Esophagus muscularis mucosa (tissue), 3 donors: Measurements from ENCODE around the gene SLC36A1.

ENCODE experiments used
- CTCF ChIP-seq, 3 experiments: fragments of 200-600 bp in 2 of 3; fragments of 450-650 bp in 1 of 3; sonication (generic) in 2 of 3; IDR thresholded peaks; one replicate each; pipeline ENCODE4 v1.5.1; 2017 to 2019; ENCODE audit warnings: antibody characterized with exemption in 3 of 3, mild to moderate bottlenecking in 2 of 3, moderate library complexity in 1 of 3
- POLR2A ChIP-seq: fragments of 450-650 bp; IDR thresholded peaks from one replicate; pipeline ENCODE4 v1.6.1; 2017; ENCODE audit warnings: antibody characterized with exemption, moderate library complexity, mild to moderate bottlenecking, low read depth

DNA sequence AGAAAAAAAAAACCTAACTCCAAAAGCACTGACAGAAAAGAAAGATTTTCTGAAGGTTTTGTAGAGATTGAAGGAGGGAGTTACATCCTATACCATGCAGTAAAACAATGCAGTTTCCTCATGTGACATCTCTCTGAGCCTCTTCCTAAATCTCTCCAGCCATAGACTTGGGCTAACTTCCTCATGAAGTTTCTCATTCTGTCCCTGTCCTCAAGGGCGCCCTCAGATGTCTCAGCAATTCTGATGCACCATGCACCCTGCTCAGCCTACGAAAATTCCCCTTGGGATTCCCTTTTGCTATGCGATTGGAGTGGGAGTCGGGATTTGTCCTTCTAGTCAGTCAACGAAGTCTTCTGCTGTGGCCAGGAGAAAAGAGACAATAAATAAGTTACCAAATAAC lies 74.8 kb downstream of the SLC36A1 start:
- TF ChIP-seq POLR2A (no peak), CTCF (IDR thresholded peaks at IDR 0.05) (no peak)
